Endothelial cell of umbilical vein (primary cell): ENCODE measurements around the gene RBBP5. TPM values are rescaled to one million over a fixed set of nuclear protein-coding genes. Genes with fewer than 3 reads are reported as not detected.

Experiments
- BruUV-seq: library from RNA; stranded (reverse); fragments of 400-500 nt; replicated peaks from 2 replicates; lab custom pipeline; 2021; lab: Mats Ljungman, UMichigan
- CTCF ChIA-PET: fragments of 300-600, 350-600 bp; sonication (Branson Sonifier 250); formaldehyde crosslinking; loops from one replicate; lab custom pipeline; 2021; ENCODE audit warnings: antibody characterized with exemption, inconsistent platforms; lab: Charles Lee
- POLR2A ChIA-PET: fragments of 300-600, 350-600 bp; sonication (Branson Sonifier 250); formaldehyde crosslinking; loops from one replicate; lab custom pipeline; 2021; ENCODE audit warnings: antibody characterized with exemption, inconsistent platforms; lab: Charles Lee
- DNase-seq: peaks from one replicate; pipeline ENCODE4 v3.0.0-alpha.2; 2011; ENCODE audit warnings: low read depth, low spot score
- FAIRE-seq: peaks from 2 replicates; lab custom pipeline; 2011; peaks lifted over from hg19 to GRCh38; lab: Jason Lieb, UNC
- H2AFZ ChIP-seq: 2 replicates; pipeline ENCODE4 v1.6.0; 2012; ENCODE audit warnings: low read depth, low read length, control low read depth, inconsistent platforms
- H3K27ac ChIP-seq: 2 replicates; pipeline ENCODE4 v1.5.1; 2011; ENCODE audit warnings: low read depth, mild to moderate bottlenecking, control low read depth, low read length, moderate library complexity; ENCODE audit not compliant: insufficient read depth
- H3K27me3 ChIP-seq, 2 experiments: 2 replicates each; pipeline versions ENCODE4 v1.6.0 to v1.6.1; 2011; ENCODE audit warnings: low read length in 2 of 2, mixed read lengths in 1 of 2; ENCODE audit not compliant: control insufficient read depth in 2 of 2, insufficient read depth in 2 of 2
- H3K36me3 ChIP-seq, 2 experiments: 2 replicates in 1 of 2; 3 replicates in 1 of 2; pipeline ENCODE4 v1.5.1; 2011; ENCODE audit warnings: low read length in 2 of 2, mild to moderate bottlenecking in 1 of 2, moderate library complexity in 1 of 2; ENCODE audit not compliant: control insufficient read depth in 2 of 2, insufficient read depth in 2 of 2; ENCODE audit errors: extremely low read depth in 1 of 2
- H3K4me1 ChIP-seq: 3 replicates; pipeline ENCODE4 v1.5.1; 2011; ENCODE audit warnings: mild to moderate bottlenecking, low read length; ENCODE audit not compliant: control insufficient read depth, insufficient read depth; ENCODE audit errors: extremely low read depth
- H3K4me2 ChIP-seq: 2 replicates; pipeline ENCODE4 v1.6.1; 2011; ENCODE audit warnings: low read length, control low read depth, mixed read lengths; ENCODE audit not compliant: insufficient read depth
- H3K4me3 ChIP-seq, 3 experiments: fragments of 200-600 bp in 1 of 3; sonication (generic), shearing (Covaris generic) in 1 of 3; replicated peaks in 1 of 3; 2 replicates each; pipeline ENCODE4 v1.5.1; 2011 to 2016; ENCODE audit warnings: control low read depth in 3 of 3, low read length in 3 of 3, mild to moderate bottlenecking in 2 of 3, inconsistent platforms in 1 of 3, low read depth in 1 of 3, moderate library complexity in 1 of 3; ENCODE audit not compliant: insufficient read depth in 1 of 3
- H3K79me2 ChIP-seq: 2 replicates; pipeline ENCODE4 v1.6.0; 2012; ENCODE audit warnings: low read length, inconsistent platforms; ENCODE audit not compliant: control insufficient read depth, insufficient read depth
- H3K9ac ChIP-seq: replicated peaks from 2 replicates; pipeline ENCODE3; 2011; ENCODE audit warnings: low read length, control low read depth; ENCODE audit not compliant: insufficient read depth; ENCODE audit errors: extremely low read depth
- H3K9me1 ChIP-seq: replicated peaks from 3 replicates; pipeline ENCODE4 v1.6.0; 2011; ENCODE audit warnings: mild to moderate bottlenecking, low read length; ENCODE audit not compliant: control insufficient read depth, insufficient read depth; ENCODE audit errors: extremely low read depth
- H3K9me3 ChIP-seq: replicated peaks from 2 replicates; pipeline ENCODE4 v1.5.1; 2012; ENCODE audit warnings: low read length, inconsistent platforms; ENCODE audit not compliant: control insufficient read depth, insufficient read depth
- H4K20me1 ChIP-seq: replicated peaks from 2 replicates; pipeline ENCODE3; 2011; ENCODE audit warnings: mild to moderate bottlenecking, low read length; ENCODE audit not compliant: control insufficient read depth, insufficient read depth; ENCODE audit errors: extremely low read depth
- EZH2 ChIP-seq: IDR thresholded peaks from 2 replicates; pipeline ENCODE4 v1.6.1; 2012; ENCODE audit warnings: borderline replicate concordance, low read depth, mild to moderate bottlenecking, moderate library complexity, low read length, inconsistent platforms; ENCODE audit not compliant: severe bottlenecking
- FOS ChIP-seq: IDR thresholded peaks from 2 replicates; pipeline ENCODE4 v1.6.1; 2011; ENCODE audit warnings: mild to moderate bottlenecking, low read length, moderate library complexity, borderline replicate concordance; ENCODE audit not compliant: insufficient read depth
- GATA2 ChIP-seq: IDR thresholded peaks from 2 replicates; pipeline ENCODE4 v1.7.0; 2011; ENCODE audit warnings: low read depth, mild to moderate bottlenecking, moderate library complexity, mixed read lengths, low read length; ENCODE audit not compliant: insufficient read length, insufficient read depth
- JUN ChIP-seq: IDR thresholded peaks from 2 replicates; pipeline ENCODE4 v1.6.1; 2011; ENCODE audit warnings: borderline replicate concordance, low read depth; ENCODE audit not compliant: insufficient read length, insufficient read depth
- MYC ChIP-seq: IDR thresholded peaks from one replicate; pipeline ENCODE4 v1.6.1; 2011; ENCODE audit warnings: mild to moderate bottlenecking, low read depth, low read length
- POLR2A ChIP-seq: IDR thresholded peaks from 2 replicates; pipeline ENCODE4 v1.6.1; 2012; ENCODE audit warnings: low read depth, mild to moderate bottlenecking, control low read depth, low read length
- POLR2AphosphoS5 ChIP-seq: IDR thresholded peaks from 2 replicates; pipeline ENCODE4 v1.6.1; 2012; ENCODE audit warnings: low read depth, mild to moderate bottlenecking, control low read depth, low read length, moderate library complexity; ENCODE audit not compliant: insufficient read depth
- dilution Hi-C: fragments of 300-500 bp; cut with MboI; formaldehyde crosslinking; loops from one replicate; pipeline ENCODE4 v1.15.0; 2019; ENCODE audit warnings: low sequenced_read_pairs; ENCODE audit not compliant: extremely low pct_ligation_motif_present
- intact Hi-C: fragments of 100-400 bp; cut with micrococcal nuclease; formaldehyde crosslinking; loops from one replicate; pipeline ENCODE4 v1.10.0; 2022
- polyA plus RNA-seq, 4 experiments: library from polyadenylated mRNA; depleted of rRNA in 3 of 4; stranded (reverse) in 3 of 4; unstranded in 1 of 4; fragments of >200 nt; gene quantifications; 2 replicates each; pipeline versions ENCODE4 v1.2.1 to v1.2.3, GENCODE V29; 2011 to 2012; ENCODE audit warnings: missing spikeins in 1 of 4
- total RNA-seq: library from RNA; stranded (reverse); gene quantifications from 2 replicates; pipeline ENCODE4 v1.2.3, GENCODE V29; 2021
- TF ChIP-seq, protein P1 (sequence below): IDR thresholded peaks from 2 replicates; pipeline ENCODE4 v1.6.1; 2011; ENCODE audit not compliant: insufficient read depth, insufficient read length
- TF ChIP-seq, protein P2 (sequence below), 2 donors: IDR thresholded peaks; 1 replicate in 1 of 2; 2 replicates in 1 of 2; pipeline ENCODE4 v1.5.1; 2011; ENCODE audit warnings: low read length in 2 of 2, mild to moderate bottlenecking in 2 of 2, moderate library complexity in 2 of 2, control low read depth in 1 of 2, inconsistent platforms in 1 of 2, low read depth in 1 of 2; ENCODE audit not compliant: insufficient read depth in 1 of 2; ENCODE audit errors: extremely low read depth in 1 of 2

The RBBP5 gene
- total and polyA plus RNA-seq, 2 donors (not counting 3 experiments of a cell fraction or from before 2014, with no cell fraction given) = 5.8 to 14.2 TPM

DNA sequence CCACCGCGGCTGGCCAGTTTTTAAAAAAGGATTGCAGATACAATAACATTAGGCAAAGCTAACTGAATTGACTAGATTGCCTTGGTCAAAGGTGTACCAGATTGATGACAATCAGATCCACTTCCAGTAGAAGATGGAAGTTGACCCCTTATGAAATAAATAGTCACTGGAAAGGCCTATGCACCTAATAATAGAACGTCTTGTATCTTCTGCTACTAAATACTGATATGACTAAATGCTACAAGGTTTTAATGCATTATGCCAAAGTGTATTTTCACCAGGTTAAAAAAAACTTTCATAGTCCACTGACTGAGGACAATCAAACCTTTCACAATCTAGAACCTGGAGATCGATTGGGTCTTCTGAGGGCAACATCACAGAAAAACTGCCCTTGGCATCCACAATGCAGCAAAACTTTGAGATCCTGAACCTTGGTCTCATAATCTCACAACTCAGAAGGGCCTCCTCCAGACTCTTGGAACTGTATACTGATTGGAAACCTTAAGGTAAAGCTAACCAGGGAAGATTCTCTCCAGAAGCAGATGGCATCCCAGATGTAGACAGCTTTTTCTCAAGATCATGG lies 7.8 kb upstream of the RBBP5 start:
- no peak for TF ChIP-seq MYC
- TF ChIP-seq POLR2AphosphoS5 = no peak
- TF ChIP-seq POLR2A = no peak
- no peak for TF ChIP-seq GATA2
- no peak for TF ChIP-seq JUN
- no peak for TF ChIP-seq FOS
- no peak for TF ChIP-seq EZH2
- TF ChIP-seq, protein P1, sequence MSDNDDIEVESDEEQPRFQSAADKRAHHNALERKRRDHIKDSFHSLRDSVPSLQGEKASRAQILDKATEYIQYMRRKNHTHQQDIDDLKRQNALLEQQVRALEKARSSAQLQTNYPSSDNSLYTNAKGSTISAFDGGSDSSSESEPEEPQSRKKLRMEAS = no peak
- TF ChIP-seq, protein P2, sequence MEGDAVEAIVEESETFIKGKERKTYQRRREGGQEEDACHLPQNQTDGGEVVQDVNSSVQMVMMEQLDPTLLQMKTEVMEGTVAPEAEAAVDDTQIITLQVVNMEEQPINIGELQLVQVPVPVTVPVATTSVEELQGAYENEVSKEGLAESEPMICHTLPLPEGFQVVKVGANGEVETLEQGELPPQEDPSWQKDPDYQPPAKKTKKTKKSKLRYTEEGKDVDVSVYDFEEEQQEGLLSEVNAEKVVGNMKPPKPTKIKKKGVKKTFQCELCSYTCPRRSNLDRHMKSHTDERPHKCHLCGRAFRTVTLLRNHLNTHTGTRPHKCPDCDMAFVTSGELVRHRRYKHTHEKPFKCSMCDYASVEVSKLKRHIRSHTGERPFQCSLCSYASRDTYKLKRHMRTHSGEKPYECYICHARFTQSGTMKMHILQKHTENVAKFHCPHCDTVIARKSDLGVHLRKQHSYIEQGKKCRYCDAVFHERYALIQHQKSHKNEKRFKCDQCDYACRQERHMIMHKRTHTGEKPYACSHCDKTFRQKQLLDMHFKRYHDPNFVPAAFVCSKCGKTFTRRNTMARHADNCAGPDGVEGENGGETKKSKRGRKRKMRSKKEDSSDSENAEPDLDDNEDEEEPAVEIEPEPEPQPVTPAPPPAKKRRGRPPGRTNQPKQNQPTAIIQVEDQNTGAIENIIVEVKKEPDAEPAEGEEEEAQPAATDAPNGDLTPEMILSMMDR (IDR thresholded peaks at IDR 0.05; ENCODE audit: extremely low read depth in 1 of 2, insufficient read depth in 1 of 2, low read depth in 1 of 2, low read length in 2 of 2) = no peak
- H4K20me1 ChIP-seq = no peaks in the 10 kb centered on the region
- no peaks in the 10 kb centered on the region for H3K9me3 ChIP-seq
- no peaks in the 10 kb centered on the region for H3K79me2 ChIP-seq
- H3K27me3 ChIP-seq = no peaks in the 10 kb centered on the region
- dilution Hi-C loops = no loop called here
- FAIRE-seq (no peak), DNase-seq (no peak)
- no peak overlapping the region for H2AFZ ChIP-seq
- H3K4me3 ChIP-seq = no peak overlapping the region
- POLR2A ChIA-PET = no interaction called here
- CTCF ChIA-PET = interaction anchor here (0.8 kb wide), 1 partner anchor 12 kb away, joined by 3 read pairs; no protein-coding TSS in a partner anchor
- H3K4me1 ChIP-seq = no peaks in the 10 kb centered on the region
- intact Hi-C loops = no loop called here
- H3K9me1 ChIP-seq = no peaks in the 10 kb centered on the region
- H3K36me3 ChIP-seq = no peaks in the 10 kb centered on the region
- BruUV-seq = no TSS peak
- no peak overlapping the region for H3K4me2 ChIP-seq
- no peak overlapping the region for H3K27ac ChIP-seq
- no peak overlapping the region for H3K9ac ChIP-seq
